Kasumi-1 (cell line): Measurements from ENCODE around the gene HDLBP.

ENCODE experiments used
- DNase-seq, 2 experiments: peaks; one replicate each; lab custom pipeline; 2025; lab: John Stamatoyannopoulos, UW

HDLBP gene

DNA sequence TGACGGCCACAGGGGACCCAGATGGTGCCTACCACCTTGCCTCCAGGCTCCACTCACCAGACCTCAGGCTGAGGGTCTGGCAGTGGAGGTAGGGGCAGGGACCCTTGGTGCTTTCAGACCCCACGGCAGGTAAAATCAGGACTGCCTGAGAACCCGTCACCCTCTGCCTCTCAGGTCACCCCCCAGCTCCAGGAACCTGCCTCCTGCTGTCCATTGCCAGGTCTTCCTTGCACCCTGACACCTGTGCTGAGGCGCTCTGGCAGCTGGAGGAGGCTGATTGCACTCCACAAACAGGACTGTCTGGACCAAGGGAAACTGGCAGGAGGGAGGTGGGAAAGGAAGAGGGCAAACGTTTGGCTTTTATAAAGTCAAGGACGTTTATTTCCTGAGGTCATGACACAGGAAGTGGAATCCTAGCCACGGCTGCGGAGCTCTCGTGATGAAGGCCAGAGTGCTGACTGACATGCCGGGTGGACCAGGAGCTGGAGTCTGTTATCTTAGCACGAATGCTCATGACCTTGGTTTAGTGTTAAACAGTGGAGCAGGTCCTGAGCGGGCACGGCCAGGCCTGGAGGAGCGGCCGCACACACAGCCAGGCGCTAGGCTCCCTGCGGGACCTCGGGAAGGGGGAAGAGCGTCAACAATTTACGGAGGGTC lies 86.5 kb downstream of the HDLBP start:
- DNase-seq: no peak

DNA sequence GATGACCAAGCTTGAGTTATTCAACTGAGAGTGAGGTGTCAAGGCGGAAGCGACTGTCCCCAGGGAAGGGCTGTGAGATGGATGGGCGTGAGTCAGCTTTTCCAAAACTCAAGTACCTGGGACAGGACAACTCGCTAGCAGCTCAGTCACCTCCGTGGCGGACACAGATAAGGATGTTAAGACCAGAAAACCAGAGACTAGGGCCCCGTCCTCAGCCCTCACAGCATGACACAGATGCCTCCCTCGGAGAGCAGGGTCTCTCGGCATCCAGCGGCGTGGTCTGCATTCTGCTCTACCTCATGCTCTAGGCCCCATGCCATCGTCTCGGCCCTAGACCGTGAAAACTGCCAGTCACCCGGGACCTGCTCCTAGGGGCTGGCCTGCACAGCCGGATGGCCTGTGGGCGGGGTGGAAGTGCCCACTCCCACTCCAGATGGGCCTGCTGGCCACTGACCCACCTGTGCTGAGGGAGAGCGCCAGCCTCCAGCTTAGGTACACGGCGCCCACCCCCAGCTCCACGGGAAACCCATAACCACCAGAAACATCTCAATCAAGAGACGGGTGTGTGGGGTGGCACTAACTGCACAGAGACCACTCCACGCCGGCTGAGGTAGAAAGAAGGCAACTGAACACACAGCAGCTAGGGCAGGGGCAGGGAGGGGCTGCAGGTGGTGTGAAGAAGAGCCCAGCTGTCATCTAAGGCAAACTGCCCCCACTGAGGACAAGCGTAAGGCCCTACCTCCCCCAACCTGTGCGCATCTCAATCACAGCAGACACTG lies 87.2 kb downstream of the HDLBP start:
- no peak for DNase-seq

DNA sequence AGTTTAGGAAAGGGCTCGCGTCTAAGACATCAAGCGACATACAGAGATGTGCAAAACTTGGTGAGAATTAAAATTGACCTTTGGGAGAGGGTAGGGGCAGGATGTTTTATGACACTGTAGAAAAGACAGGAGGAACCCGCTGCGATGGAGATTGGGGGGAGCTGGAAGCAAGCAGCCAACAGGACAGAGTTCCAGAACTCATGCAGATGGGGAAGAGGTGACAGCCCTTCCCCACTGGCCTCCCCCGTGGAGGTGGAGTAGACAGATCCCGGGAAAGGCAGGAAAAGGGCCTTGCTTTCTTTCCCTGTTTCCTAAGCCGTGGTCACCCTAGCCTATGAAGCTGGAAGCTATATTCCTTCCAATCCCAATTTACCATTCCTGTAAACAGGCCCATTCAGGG lies 87.9 kb downstream of the HDLBP start:
- no peak for DNase-seq

DNA sequence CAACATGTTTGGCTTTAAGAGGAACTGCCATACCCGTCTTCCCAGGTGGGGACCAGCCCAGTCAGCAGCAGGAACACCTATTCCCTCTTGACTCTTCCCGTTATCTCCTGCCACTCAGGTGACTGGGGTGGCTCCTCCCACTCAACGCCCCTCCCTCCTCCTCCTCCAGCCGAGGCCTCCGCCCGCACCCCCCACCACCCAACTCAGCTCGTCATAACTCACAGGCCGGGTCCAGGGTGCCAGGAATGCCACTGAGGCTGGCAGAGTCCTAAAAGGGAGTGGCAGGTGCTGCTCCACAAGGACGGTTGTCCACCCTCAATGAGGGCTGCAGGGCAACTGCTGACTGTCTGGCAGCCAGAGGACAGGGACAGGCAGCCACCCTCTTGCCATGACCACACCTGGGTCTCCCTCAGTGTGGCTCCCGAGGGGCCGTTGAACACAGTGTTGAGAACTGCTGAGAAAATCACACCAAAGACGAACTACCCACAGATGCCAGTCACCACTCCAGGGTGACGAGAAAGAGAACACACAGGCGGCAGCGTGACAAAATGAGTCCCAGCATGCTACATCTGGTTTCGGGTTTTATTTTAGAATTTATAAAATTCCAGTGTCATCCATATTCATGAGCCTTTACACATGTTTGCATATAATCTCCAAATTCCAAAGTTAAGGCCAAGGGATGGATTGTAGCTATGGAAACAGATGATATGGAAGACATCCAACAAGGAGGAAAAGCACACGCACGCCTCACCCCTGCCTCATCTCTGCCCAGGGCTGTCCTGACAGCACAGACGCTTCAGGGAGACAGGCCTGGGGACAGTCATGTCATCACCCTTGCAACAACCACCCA lies 88.5 kb downstream of the HDLBP start:
- DNase-seq: no peak

DNA sequence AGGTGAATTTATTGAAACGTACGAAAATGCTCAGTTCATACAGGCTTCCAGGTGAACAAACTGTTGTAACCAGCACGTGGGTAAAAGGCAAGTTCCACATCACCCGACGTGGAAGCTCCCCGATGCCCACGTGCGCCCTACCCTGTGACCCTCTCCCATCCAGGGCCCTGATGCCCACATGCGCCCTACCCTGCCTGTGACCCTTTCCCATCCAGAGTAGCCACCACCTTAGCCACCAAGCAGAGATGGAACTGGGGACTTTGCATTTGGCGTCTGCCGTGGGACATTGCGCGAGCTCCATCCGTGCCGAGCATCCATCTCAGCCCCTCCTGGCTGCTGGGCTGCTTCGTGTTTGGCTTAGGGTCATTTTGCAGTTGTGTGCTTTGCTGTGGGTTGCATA lies 89.5 kb downstream of the HDLBP start:
- DNase-seq: no peak

DNA sequence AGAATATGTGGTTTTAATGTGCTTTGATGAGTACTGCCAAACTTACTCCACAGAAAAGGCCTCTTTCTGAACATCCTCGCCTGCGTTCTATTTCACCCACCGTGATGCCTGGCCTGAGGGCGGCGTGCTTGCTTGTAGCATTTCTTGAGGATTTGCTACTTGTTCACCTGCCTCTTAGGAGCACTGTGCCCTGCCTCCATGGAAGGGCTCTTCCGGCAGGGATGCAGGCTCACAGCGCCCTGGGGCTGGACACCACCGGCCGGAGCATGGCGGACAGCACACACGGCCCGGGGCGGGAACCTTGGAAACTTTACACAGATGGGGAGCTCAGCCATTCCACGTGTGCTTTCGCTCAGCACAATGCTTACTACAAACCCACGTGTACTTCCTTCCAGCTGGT lies 89.9 kb downstream of the HDLBP start:
- no peak for DNase-seq

DNA sequence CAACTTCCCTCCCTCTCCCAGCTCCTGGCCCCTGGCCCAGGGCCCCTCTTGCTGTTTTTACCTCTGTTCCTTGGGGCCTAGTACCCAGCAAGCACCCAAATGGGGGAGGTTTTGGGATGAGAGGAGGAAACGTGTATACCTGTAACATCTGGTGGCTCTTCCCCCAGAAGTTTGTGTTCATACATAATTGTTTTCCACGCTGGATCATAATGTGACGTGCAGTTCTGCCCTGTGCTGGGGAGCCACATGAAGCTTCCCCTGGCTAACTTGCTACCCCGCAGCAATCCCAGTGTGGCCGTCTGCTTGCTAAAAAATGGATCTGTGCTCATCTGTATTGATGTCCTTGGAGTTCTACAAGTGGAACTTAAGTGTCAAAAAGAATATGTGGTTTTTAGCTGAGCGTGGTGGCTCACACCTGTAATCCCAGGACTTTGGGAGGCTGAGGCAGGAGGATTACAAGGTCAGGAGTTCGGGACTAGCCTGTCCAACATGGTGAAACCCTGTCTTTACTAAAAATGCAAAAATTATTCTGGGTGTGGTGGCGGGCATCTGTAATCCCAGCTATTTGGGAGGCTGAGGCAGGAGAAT lies 90.5 kb downstream of the HDLBP start:
- DNase-seq: no peak

DNA sequence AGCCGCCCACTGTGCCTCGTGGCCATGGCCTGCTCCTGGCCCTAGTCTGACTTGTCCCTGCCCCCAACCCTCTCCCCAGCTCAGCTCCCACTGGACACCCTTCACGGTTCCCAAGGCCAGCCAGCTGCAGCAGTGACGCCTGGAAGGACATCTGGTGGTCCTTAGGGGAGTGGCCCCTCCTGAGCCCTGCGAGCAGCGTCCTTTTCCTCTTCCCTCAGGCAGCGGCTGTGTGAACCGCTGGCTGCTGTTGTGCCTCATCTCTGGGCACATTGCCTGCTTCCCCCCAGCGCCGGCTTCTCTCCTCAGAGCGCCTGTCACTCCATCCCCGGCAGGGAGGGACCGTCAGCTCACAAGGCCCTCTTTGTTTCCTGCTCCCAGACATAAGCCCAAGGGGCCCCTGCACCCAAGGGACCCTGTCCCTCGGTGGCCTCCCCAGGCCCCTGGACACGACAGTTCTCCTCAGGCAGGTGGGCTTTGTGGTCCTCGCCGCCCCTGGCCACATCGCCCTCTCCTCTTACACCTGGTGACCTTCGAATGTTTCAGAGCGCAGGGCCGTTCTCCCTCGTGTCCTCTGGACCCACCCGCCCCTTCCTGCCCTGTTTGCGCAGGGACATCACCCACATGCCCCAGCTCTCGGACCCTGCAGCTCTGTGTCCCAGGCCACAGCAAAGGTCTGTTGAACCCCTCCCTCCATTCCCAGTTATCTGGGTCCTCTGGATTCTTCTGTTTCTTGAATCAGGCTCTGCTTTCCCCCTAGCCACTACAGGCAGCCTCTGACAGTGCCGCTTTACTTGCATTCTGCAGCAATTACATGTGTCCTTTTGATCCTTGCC lies 91.2 kb downstream of the HDLBP start:
- DNase-seq: no peak

DNA sequence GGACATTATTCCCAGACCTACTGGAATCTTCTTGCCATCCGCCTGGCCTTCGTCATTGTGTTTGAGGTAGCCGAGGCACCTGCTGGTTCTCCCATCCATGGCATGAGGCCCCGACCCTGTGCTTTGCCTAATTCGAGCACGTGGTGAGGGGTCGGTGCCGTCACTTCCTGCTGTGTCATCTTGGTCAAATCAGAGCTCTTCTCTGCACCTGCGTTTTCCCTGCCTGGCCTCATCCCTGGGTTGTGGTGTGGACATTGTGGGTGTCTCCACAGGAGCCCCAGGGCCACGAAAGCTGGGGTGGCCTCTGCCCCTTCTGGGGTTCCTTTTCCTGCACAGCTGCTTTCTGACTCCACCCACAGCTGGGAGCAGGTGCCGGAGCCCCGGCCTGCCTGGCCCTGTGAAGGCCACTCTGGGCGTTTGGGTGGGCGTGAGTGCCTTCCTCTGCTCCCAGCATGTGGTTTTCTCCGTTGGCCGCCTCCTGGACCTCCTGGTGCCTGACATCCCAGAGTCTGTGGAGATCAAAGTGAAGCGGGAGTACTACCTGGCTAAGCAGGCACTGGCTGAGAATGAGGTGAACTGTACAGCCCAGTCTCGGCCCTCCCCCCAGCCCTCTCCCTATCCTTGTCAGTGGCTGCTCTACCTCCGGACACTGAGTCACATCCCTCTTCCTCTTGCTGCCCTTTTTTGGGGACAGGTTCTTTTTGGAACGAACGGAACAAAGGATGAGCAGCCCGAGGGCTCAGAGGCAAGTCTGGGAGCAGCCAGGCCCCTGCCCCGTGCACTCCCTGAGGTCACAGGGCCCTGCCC lies 92.1 kb downstream of the HDLBP start:
- DNase-seq: no peak

DNA sequence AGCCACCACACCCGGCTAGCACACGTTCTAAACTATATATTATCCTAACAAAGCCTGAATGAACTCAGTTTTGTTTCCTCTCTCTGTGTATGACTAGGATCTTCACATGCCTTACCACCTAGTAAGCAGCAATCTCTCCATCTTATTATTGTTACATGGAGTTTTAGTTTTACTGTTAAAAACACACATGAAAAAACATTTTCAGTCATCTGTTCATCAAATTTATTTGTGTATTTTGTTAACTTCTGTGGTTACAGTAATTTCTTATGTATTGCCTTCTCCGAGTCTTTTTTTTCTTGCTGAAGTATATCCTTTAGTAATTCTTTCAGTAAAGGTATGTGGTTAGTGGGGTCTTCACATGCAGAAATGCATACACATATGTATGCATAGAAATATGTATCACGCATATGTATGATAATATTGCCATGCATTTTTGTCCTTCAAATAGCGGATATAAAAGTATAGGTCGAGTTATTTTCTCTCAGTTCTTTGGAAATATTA lies 95.6 kb downstream of the HDLBP start:
- no peak for DNase-seq

DNA sequence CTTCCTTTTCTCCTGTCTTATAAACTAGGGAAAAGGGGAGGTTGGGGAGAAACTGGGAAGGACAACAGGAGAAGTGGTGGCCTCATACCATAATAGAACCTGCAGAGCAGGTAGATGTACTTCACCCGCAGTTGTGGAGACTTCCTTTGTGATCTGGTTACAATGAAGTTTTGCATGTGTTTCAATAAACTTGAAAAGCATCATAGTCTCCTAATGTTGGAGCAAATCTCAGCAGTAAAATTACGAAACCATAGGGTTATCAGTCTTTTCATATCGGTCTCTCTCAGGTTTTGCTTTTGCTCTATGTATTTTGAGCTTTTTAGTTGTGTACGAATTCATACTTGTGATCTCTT lies 96.5 kb downstream of the HDLBP start:
- no peak for DNase-seq

DNA sequence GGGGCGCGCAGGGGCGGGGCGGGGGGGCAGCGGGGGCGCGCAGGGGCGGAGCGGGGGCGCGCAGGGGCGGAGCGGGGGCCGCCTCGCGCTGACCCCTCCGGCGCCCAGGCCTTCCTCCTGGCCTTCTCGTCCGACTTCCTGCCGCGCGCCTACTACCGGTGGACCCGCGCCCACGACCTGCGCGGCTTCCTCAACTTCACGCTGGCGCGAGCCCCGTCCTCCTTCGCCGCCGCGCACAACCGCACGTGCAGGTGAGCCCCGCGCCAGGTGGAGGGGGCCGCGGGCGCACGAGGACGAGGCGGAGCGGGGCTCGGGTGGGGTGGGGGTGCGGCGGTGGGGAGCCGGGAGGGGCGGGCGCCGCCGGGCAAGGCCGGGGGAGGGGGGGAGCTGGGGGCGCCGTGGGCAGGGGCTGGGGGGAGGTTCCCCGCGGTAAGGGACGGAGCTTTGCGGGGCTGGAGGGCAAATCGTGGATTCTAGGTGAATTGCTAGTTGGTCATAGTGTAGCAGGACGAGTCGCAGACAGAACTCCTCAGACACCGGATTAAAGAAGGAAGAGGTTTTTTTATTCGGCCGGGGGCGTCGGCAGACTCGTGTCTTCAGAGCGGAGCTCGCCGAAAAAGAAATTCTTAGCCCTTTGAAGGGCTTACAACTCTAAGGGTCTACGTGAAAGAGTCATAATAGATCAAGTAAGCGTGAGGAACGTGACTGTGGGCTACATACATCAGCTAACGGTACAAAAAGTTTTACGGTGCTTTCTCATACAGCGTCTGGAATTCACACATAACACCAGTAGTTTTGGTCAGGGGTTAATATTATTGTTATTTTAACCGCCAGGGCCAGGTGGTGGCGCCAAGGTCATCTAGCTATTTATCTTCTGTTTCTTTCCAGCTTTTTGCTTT lies 97.1 kb downstream of the HDLBP start:
- DNase-seq: no peak

DNA sequence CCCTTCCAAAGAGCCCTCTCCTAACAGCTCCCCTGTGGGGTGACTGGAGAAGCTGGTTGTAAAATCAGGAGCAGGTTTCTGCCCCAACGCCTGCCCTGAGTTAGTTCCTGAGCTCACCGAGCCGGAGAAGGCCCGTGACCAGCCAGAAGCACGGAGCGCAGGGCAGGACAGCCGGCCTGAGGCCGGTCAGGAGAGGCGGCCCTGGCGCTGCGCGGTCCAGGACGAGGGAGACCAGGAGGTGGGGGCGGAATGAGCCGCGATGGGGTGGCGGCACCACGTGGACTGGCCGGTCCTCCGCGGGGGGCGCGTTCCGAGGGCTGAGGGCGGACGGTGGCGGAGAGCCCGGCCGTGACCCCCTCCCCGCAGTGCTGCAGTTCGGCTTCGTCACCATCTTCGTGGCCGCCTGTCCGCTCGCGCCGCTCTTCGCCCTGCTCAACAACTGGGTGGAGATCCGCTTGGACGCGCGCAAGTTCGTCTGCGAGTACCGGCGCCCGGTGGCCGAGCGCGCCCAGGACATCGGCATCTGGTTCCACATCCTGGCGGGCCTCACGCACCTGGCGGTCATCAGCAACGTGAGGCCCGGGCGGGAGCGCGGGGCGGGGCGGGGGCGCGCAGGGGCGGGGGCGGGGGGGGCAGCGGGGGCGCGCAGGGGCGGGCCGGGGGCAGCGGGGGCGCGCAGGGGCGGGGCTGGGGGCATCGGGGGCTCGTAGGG lies 98.0 kb downstream of the HDLBP start:
- DNase-seq: no peak

DNA sequence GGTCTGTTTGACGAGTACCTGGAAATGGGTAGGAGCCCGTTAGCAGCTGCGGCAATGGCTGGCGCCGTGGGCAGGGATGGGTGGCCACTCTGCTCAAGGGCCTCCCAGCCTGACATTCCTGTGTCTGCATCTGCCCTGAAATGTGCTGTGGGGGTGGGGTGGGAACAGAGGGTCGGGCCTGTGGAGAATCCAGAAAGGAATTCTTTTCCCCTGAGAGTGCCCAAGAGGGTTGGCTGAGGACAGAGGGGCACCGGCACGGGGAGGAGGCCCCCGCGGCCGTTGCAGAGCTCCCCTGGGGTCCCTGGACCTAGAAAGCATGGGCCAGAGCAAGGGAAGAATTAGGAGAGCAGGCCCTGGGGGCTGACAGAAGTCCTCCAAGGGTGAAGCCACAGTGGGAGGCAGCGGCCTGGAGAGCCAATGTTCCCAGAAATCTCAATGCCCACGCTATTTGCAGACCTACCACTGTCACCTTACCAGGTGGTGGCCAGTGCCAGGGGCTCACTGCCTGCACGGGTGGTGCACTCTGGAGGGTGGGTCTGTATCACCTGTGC lies 99.2 kb downstream of the HDLBP start:
- no peak for DNase-seq

DNA sequence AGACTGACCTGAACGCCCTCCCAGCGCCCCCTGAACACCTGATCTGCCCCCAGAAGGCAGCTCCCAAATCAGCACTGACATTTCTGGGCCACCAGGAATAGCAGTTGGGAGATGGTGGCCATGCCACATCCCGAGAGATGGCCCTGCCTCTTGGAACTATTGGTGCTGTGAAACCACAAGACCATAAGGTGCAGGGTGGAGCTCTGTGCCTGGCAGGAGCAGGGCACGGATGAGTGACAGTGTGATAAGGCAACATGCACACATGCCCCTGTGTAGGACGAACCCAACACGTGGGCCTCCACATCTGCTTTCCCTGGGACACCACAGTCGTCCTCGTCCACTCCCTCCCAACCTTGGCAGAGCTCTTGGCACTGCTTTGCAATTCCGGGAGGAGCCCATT lies 100.1 kb downstream of the HDLBP start:
- DNase-seq: no peak

DNA sequence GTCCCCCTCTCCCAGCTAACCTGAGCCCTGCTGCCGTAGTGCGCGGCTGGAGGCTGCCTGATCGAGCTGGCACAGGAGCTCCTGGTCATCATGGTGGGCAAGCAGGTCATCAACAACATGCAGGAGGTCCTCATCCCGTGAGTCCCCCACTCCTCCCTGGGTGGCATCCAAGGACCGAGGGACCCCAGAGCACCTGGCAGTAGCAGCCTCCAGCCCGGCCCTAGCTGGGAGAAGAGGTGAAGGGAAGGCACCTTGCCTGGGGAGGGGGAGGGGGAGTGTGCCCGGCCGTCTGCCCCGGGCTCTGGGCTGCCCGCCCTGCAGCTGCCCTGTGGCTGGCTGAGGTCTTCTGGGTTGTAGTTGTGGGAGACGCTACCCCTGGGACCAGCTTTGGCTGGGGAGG lies 100.7 kb downstream of the HDLBP start:
- no peak for DNase-seq

DNA sequence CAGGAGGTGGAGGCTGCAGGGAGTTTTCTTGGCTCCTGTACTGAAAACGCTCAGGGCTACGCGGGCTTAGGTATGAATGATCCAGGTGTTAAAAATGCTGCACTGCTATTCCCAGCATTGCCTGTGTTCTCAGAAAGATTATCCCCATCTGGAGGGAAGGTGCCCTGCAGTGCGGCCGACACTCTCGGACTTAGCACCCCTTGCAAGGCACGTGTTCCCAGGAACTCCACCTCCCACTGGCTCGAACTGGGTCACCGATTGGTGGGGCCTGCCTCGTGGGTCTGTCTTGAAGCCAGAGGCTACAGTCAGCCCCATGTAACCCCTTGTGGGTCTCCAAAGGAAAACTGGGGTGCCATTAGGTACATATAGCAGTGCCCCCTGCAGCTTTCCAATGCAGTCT lies 101.3 kb downstream of the HDLBP start:
- no peak for DNase-seq

DNA sequence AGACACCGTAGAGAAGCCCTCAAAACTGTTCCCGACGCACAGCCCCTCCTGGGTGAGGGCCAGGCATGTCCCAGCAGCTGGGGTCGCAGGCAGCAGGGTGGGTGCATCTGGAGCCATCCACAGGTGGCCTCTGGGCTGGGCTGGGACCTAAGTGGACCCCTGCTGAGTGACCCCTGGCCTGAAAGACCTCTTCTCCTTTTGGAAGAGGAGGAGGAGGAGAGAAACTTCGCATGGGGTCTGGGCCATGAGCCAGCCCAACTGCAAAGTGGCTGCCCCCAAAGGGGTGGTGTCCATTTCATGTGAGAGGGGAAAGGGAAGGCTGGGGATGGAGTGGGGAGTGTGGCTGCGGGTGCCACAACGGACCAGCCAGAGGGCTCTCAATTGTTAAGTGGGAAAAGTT lies 101.9 kb downstream of the HDLBP start:
- DNase-seq: no peak

DNA sequence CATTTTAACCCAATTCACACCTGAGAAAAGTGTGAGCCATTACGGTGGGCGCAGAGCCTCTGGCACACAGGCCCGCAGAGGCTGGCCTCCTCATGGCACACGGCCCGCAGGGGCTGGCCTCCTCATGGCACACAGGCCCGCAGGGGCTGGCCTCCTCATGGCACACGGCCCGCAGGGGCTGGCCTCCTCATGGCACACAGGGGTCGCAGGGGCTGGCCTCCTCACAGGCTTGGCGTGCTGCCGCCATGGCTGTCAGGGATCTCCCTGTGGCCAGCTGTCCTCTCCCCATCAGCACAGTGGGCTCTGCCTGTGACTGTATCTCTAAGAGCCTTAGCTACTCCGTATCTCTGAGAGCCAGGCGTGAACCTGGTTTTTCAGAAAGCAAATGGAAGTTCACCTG lies 102.4 kb downstream of the HDLBP start:
- DNase-seq: no peak
